ENCODE results near the gene DPM1.

Gene DPM1

DNA sequence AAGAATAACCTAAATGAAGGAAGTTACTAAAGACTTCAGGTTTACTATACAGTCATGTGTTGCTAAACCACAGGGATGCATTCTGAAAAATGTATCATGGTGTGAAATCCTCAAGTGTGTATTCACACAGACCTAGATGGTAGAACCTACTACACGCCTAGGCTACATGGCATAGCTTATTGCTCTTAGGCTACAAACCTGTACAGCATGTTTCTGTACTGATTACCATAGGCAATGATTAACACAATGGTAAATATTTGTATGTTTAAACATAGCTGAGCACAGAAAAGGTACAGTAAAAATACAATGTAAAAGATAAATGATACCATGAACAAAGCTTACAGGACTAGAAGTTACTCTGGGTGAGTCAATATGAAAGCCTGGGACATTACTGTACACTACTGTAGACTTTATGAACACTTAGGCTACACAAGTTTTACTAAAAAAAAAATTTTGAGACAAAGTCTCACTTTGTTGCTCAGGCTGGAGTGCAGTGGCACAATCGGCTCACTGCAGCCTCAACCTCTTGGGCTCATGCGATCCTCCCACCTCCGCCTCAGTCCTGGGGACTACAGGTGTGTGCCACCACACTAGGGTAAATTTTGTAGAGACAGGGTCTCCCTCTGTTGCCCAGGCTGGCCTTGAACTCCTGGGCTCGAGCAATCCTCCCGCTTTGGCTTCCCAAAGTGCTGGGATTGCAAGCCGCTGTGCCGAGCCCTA lies 63.1 kb downstream of the DPM1 start:
- no peak for DNase-seq (ENCODE audit: low read depth)

- no peak for DNase-seq (ENCODE audit: low read depth)
Measured at GRCh38 chr20:50893620-50894019, 64.7 kb downstream of the DPM1 start.

- no peak for DNase-seq (ENCODE audit: low read depth)
Measured at GRCh38 chr20:50892394-50892793, 65.9 kb downstream of the DPM1 start.

DNA sequence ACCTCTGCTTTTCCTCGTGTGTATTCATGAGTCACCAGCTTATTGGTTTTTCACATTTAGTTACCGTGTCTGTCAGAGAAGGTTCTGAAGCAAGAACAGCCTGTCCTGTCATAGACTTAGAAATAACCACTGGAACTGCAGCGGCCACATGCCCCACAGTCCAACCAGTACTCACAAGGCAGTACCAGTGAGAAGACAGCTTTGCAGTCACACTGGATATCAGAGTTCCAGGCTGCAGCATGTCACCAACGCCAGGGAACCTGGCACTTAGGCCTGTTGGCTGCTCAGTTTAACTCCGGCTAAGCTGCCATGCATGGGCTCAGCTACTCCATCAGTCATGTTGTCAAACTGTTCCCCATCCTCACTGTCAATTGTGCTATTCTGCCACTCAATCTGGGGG lies 67.2 kb downstream of the DPM1 start:
- DNase-seq (ENCODE audit: low read depth): no peak

GRCh38 chr20:50887576-50887975 lies 70.8 kb downstream of the DPM1 start:
- no peak for DNase-seq (ENCODE audit: low read depth)

- DNase-seq (ENCODE audit: low read depth): no peak
Measured at GRCh38 chr20:50886184-50886790, 72.0 kb downstream of the DPM1 start.

- DNase-seq (ENCODE audit: low read depth): no peak
Measured at GRCh38 chr20:50885781-50886180, 72.6 kb downstream of the DPM1 start.

DNA sequence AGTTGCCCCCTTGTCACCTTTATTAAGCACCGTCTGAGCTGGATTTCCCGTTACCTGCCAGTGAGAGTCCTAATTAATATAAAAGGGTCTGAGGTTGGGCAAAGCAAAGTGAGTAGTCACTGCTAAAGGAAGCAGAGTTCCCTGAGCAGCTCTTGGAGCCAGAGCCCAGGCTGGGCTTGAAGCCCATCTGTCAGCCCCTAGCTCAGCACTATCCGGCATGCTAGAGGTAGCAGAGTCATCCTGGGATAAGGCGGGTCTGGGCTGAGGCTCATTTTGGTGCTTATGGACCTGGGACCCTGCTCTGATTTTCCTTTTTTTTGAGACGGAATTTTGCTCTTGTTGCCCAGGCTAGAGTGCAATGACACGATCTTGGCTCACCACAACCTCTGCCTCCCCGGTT lies 73.3 kb downstream of the DPM1 start:
- DNase-seq (ENCODE audit: low read depth): no peak
